ENCODE measurements around the gene ILF2.

DNA sequence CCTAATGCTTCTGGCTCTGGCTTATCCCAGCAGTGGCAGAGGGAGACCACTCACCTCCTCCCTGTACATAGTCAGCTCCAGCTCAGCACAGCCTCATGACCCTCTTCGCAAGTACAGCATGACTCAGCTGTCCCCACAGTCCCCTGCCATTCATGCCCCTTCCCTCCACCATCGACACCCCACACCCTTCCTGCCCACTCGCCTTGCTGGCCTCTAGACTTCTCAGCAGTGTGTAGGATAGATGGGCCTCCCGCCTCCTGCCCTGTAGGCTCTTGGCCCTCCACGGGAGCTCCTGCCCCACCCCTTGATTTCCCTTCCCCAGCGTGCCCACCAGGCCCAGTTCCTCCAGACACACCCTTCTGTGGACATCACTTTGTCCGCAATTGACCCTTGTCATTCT is 17.5 kb upstream of the ILF2 start:
- TF ChIP-seq, protein P1, sequence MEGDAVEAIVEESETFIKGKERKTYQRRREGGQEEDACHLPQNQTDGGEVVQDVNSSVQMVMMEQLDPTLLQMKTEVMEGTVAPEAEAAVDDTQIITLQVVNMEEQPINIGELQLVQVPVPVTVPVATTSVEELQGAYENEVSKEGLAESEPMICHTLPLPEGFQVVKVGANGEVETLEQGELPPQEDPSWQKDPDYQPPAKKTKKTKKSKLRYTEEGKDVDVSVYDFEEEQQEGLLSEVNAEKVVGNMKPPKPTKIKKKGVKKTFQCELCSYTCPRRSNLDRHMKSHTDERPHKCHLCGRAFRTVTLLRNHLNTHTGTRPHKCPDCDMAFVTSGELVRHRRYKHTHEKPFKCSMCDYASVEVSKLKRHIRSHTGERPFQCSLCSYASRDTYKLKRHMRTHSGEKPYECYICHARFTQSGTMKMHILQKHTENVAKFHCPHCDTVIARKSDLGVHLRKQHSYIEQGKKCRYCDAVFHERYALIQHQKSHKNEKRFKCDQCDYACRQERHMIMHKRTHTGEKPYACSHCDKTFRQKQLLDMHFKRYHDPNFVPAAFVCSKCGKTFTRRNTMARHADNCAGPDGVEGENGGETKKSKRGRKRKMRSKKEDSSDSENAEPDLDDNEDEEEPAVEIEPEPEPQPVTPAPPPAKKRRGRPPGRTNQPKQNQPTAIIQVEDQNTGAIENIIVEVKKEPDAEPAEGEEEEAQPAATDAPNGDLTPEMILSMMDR (conservative IDR thresholded peaks at IDR 0.05; ENCODE audit: low read length), result no peak
- no peak for TF ChIP-seq EZH2phosphoT487 (IDR thresholded peaks at IDR 0.05; ENCODE audit: borderline replicate concordance, low read depth, low read length)

Measured in OCI-LY7 (cell line).